HEK293 (cell line): Measurements from ENCODE around the gene DUSP2.

Source experiments
- CTCF ChIA-PET: fragments of 350-600 bp; formaldehyde crosslinking; extraction: SDS; loops from one replicate; lab custom pipeline; 2021; ENCODE audit warnings: antibody characterized with exemption; lab: Yijun Ruan, JAX
- POLR2A ChIA-PET: fragments of 300-600 bp; formaldehyde crosslinking; extraction: SDS; loops from one replicate; lab custom pipeline; 2020; ENCODE audit warnings: antibody characterized with exemption, inconsistent platforms; lab: Yijun Ruan, JAX
- H3K27ac ChIP-seq: fragments of 200-500 bp; sonication (Bioruptor generic); 2 replicates; pipeline ENCODE4 v1.5.1; 2014; ENCODE audit warnings: low read depth, low read length, control low read depth, inconsistent platforms; ENCODE audit errors: extremely low read depth
- H3K36me3 ChIP-seq, 2 experiments: fragments of 200-500 bp in 1 of 2; sonication (Bioruptor generic) in 1 of 2; 1 replicate in 1 of 2; 2 replicates in 1 of 2; pipeline ENCODE4 v1.5.1; 2014 to 2017; ENCODE audit warnings: inconsistent platforms in 2 of 2, low read length in 2 of 2; ENCODE audit not compliant: control insufficient read depth in 2 of 2, insufficient read depth in 1 of 2
- H3K4me1 ChIP-seq: fragments of 200-500 bp; sonication (Bioruptor generic); 2 replicates; pipeline ENCODE4 v1.5.1; 2014; ENCODE audit warnings: mild to moderate bottlenecking, low read length, inconsistent platforms; ENCODE audit not compliant: control insufficient read depth, insufficient read depth
- H3K4me3 ChIP-seq: 2 replicates; pipeline ENCODE4 v1.5.1; 2011; ENCODE audit warnings: low read depth, mild to moderate bottlenecking, control low read depth, low read length, moderate library complexity
- H3K9me3 ChIP-seq: fragments of 200-500 bp; sonication (Bioruptor generic); 2 replicates; pipeline ENCODE4 v1.5.1; 2014; ENCODE audit warnings: low read depth, low read length, inconsistent platforms; ENCODE audit not compliant: control insufficient read depth, insufficient read depth
- BCL6B ChIP-seq: fragments of 450-650 bp; formaldehyde crosslinking; IDR thresholded peaks from 2 replicates; pipeline ENCODE4 v1.5.1; 2017; ENCODE audit warnings: missing biosample characterization, missing genetic modification characterization
- EGR2 ChIP-seq: fragments of 450-650 bp; formaldehyde crosslinking; IDR thresholded peaks from 2 replicates; pipeline ENCODE4 v1.5.1; 2016; ENCODE audit warnings: low read depth, missing biosample characterization, missing genetic modification characterization
- INSM2 ChIP-seq: fragments of 450-650 bp; formaldehyde crosslinking; IDR thresholded peaks from 2 replicates; pipeline ENCODE4 v1.5.1; 2016; ENCODE audit warnings: missing biosample characterization, missing genetic modification characterization
- OVOL3 ChIP-seq: fragments of 450-650 bp; formaldehyde crosslinking; IDR thresholded peaks from 2 replicates; pipeline ENCODE4 v1.5.1; 2016; ENCODE audit warnings: missing biosample characterization, missing genetic modification characterization
- RBAK ChIP-seq: fragments of 450-650 bp; formaldehyde crosslinking; IDR thresholded peaks from 2 replicates; pipeline ENCODE4 v1.5.1; 2016; ENCODE audit warnings: missing biosample characterization, missing genetic modification characterization
- WT1 ChIP-seq: fragments of 450-650 bp; formaldehyde crosslinking; IDR thresholded peaks from 2 replicates; pipeline ENCODE4 v1.5.1; 2016; ENCODE audit warnings: missing biosample characterization, missing genetic modification characterization
- ZFHX2 ChIP-seq: fragments of 450-650 bp; formaldehyde crosslinking; conservative IDR thresholded peaks from 2 replicates; pipeline ENCODE4 v1.5.1; 2016; ENCODE audit warnings: missing biosample characterization, missing genetic modification characterization
- ZFP69B ChIP-seq: fragments of 450-650 bp; formaldehyde crosslinking; IDR thresholded peaks from 2 replicates; pipeline ENCODE4 v1.5.1; 2016; ENCODE audit warnings: missing biosample characterization, missing genetic modification characterization
- ZNF202 ChIP-seq: fragments of 450-650 bp; formaldehyde crosslinking; IDR thresholded peaks from 2 replicates; pipeline ENCODE4 v1.5.1; 2016; ENCODE audit warnings: missing biosample characterization, missing genetic modification characterization, borderline replicate concordance
- ZNF223 ChIP-seq: fragments of 450-650 bp; formaldehyde crosslinking; IDR thresholded peaks from 2 replicates; pipeline ENCODE4 v1.5.1; 2016; ENCODE audit warnings: missing biosample characterization, missing genetic modification characterization
- ZNF324 ChIP-seq: fragments of 450-650 bp; formaldehyde crosslinking; IDR thresholded peaks from 2 replicates; pipeline ENCODE4 v1.5.1; 2016; ENCODE audit warnings: missing biosample characterization, missing genetic modification characterization
- ZNF335 ChIP-seq: fragments of 450-650 bp; formaldehyde crosslinking; conservative IDR thresholded peaks from 2 replicates; pipeline ENCODE4 v1.5.1; 2016; ENCODE audit warnings: missing biosample characterization, missing genetic modification characterization
- ZNF514 ChIP-seq: fragments of 450-650 bp; formaldehyde crosslinking; IDR thresholded peaks from 2 replicates; pipeline ENCODE4 v1.5.1; 2016; ENCODE audit warnings: missing biosample characterization, missing genetic modification characterization
- ZNF658 ChIP-seq: fragments of 450-650 bp; formaldehyde crosslinking; IDR thresholded peaks from 2 replicates; pipeline ENCODE4; 2016; ENCODE audit warnings: missing biosample characterization, missing genetic modification characterization
- ZNF677 ChIP-seq: fragments of 450-650 bp; IDR thresholded peaks from 2 replicates; pipeline ENCODE4 v1.5.0; 2018; ENCODE audit warnings: missing biosample characterization, mild to moderate bottlenecking, missing genetic modification characterization, moderate library complexity
- ZNF768 ChIP-seq: fragments of 450-650 bp; formaldehyde crosslinking; IDR thresholded peaks from 2 replicates; pipeline ENCODE4 v1.5.1; 2018; ENCODE audit warnings: missing biosample characterization, mild to moderate bottlenecking, missing genetic modification characterization
- ZNF791 ChIP-seq: fragments of 450-650 bp; formaldehyde crosslinking; IDR thresholded peaks from 2 replicates; pipeline ENCODE4 v1.5.1; 2016; ENCODE audit warnings: missing biosample characterization, missing genetic modification characterization
- ZSCAN23 ChIP-seq: fragments of 450-650 bp; formaldehyde crosslinking; IDR thresholded peaks from 2 replicates; pipeline ENCODE4 v1.5.1; 2016; ENCODE audit warnings: missing biosample characterization, missing genetic modification characterization
- TF ChIP-seq, protein P1 (sequence below): fragments of 450-650 bp; formaldehyde crosslinking; IDR thresholded peaks from 2 replicates; pipeline ENCODE4 v1.5.1; 2016; ENCODE audit warnings: missing biosample characterization, missing genetic modification characterization

Gene DUSP2

DNA sequence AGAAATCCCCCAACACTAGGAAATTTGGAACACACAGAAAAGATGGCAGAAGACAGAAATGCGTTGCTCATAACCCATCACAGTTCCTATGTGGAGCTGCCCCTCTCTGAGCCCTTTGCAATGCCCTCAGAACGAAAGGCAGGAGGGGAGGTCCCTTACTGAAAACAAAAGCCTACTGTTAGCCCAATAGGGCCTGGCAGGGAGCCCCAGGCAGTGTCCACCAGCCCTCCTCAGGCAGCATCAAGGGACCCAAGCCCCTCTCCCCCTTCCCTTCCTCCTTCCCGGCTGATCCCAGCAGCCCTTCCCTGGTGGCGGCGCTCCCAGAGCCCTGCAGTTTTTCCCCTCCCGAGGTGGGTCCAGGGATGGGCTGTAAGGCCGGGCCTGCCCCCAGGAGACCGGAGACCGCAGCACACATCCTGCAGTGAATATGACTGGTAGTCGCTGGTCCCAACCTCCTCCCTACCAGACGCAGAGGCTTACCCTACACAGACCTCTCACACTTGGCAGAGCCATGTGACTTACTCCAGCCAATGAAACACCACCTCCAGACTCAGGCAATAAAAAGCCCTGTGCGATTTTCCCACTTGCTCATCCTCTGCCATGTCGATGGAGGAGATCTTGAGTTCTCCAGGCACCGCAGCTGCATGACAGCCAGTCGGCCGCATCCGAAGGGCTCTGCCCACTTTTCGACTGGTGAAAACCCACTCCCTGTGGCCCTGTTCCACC is 19.4 kb upstream of the DUSP2 start:
- Histone ChIP-seq H3K9me3 (no peaks in the 10 kb centered on the region), H3K27ac (no peak overlapping the region), H3K4me3 (no peak overlapping the region), H3K4me1 (no peaks in the 10 kb centered on the region), H3K36me3 (no peaks in the 10 kb centered on the region)
- ChIA-PET CTCF (interaction anchor here (2.5 kb wide), 1 partner anchor 10 kb away, joined by 15 read pairs; no protein-coding TSS in a partner anchor), POLR2A (no interaction called here)
- TF ChIP-seq ZSCAN23 (no peak), ZNF768 (tag by site-specific recombination) (no peak), ZNF791 (tag by site-specific recombination) (no peak)

DNA sequence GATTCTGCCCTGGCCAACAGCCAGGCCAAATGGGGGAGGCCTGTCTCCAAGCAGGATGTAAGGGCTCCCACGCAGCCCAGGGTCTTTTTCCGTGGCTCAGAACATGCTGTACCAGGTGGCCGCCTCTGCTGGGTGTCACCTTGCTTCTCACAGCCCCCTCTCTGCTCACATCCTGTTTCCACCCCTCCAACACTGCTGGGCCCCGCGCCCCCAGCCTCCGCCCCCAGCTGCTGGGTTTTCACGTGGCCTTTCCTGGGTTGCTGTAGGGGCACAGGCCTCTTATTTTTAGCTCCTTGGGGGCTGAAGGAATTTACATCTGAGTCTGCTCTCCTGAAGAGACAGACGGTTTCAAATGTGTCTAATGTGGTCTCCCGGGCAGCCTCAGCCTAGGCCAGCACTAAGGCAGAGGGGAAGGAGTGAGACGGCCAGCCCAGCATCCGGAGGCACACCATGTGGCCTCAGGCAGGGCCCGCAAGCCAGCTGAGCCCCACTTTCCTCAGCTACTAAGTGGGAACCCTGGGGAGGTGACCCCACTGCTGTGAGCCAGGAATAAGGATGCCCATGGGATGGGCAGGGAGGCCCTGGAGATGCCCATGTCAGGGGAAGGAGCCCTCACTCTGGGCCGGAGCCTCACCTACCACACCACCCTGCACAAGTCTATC is 18.7 kb upstream of the DUSP2 start:
- H3K9me3 ChIP-seq = no peaks in the 10 kb centered on the region
- H3K27ac ChIP-seq = no peak overlapping the region
- ChIA-PET CTCF (interaction anchor here (2.5 kb wide), 1 partner anchor 11 kb away, joined by 15 read pairs; no protein-coding TSS in a partner anchor), POLR2A (no interaction called here)
- TF ChIP-seq EGR2 (tag by site-specific recombination) (peak; percentile 50), ZFHX2 (tag by site-specific recombination) (peak; percentile 53; the same call in 1 of the 2 replicates), ZNF335 (tag by site-specific recombination) (no peak), INSM2 (tag by site-specific recombination) (no peak)
- H3K4me1 ChIP-seq = no peaks in the 10 kb centered on the region
- H3K4me3 ChIP-seq = no peak overlapping the region
- no peaks in the 10 kb centered on the region for H3K36me3 ChIP-seq

DNA sequence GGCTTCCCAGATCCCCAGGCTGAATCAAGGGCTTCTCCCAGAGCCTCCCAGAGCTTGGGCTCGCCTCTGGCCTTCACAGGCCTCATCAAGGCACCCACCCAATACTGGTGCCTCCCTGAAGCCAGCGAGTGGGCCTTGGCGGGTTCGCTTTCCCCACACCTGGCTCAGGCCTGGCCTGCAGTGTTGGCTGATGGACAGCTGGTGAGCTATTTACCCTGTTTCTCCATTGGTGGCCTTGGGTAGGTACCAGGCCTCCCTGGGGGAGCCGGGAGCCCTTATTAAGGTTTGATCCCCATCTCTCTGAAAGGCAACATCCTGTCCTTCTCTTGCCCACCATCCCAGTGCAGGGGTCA is 18.2 kb upstream of the DUSP2 start:
- CTCF ChIA-PET = interaction anchor here (2.5 kb wide), 1 partner anchor 12 kb away, joined by 15 read pairs; no protein-coding TSS in a partner anchor
- Histone ChIP-seq H3K27ac (no peak overlapping the region), H3K9me3 (no peaks in the 10 kb centered on the region), H3K36me3 (no peaks in the 10 kb centered on the region)
- POLR2A ChIA-PET = no interaction called here
- TF ChIP-seq, protein P1, sequence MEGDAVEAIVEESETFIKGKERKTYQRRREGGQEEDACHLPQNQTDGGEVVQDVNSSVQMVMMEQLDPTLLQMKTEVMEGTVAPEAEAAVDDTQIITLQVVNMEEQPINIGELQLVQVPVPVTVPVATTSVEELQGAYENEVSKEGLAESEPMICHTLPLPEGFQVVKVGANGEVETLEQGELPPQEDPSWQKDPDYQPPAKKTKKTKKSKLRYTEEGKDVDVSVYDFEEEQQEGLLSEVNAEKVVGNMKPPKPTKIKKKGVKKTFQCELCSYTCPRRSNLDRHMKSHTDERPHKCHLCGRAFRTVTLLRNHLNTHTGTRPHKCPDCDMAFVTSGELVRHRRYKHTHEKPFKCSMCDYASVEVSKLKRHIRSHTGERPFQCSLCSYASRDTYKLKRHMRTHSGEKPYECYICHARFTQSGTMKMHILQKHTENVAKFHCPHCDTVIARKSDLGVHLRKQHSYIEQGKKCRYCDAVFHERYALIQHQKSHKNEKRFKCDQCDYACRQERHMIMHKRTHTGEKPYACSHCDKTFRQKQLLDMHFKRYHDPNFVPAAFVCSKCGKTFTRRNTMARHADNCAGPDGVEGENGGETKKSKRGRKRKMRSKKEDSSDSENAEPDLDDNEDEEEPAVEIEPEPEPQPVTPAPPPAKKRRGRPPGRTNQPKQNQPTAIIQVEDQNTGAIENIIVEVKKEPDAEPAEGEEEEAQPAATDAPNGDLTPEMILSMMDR (tag by site-specific recombination) = no peak
- TF ChIP-seq ZFP69B (tag by site-specific recombination) (no peak), BCL6B (tag by site-specific recombination) (no peak), OVOL3 (tag by site-specific recombination) (no peak), ZNF324 (tag by site-specific recombination) (no peak), ZNF658 (tag by site-specific recombination) (no peak), WT1 (tag by site-specific recombination) (no peak), ZNF223 (tag by site-specific recombination) (no peak), ZNF514 (no peak), ZNF202 (tag by site-specific recombination) (no peak), ZNF677 (no peak), RBAK (tag by site-specific recombination) (no peak)
- TF ChIP-seq, all 188 proteins: peak for 0
- Histone ChIP-seq H3K4me3 (no peak overlapping the region), H3K4me1 (no peaks in the 10 kb centered on the region)
